ENCODE data around the gene IGFBP7.

- TF ChIP-seq, protein P1, sequence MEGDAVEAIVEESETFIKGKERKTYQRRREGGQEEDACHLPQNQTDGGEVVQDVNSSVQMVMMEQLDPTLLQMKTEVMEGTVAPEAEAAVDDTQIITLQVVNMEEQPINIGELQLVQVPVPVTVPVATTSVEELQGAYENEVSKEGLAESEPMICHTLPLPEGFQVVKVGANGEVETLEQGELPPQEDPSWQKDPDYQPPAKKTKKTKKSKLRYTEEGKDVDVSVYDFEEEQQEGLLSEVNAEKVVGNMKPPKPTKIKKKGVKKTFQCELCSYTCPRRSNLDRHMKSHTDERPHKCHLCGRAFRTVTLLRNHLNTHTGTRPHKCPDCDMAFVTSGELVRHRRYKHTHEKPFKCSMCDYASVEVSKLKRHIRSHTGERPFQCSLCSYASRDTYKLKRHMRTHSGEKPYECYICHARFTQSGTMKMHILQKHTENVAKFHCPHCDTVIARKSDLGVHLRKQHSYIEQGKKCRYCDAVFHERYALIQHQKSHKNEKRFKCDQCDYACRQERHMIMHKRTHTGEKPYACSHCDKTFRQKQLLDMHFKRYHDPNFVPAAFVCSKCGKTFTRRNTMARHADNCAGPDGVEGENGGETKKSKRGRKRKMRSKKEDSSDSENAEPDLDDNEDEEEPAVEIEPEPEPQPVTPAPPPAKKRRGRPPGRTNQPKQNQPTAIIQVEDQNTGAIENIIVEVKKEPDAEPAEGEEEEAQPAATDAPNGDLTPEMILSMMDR (IDR thresholded peaks at IDR 0.05; ENCODE audit: low read depth, low read length, poor library complexity, severe bottlenecking), result no peak
- TF ChIP-seq EZH2phosphoT487 (IDR thresholded peaks at IDR 0.05; ENCODE audit: borderline replicate concordance, low read length), result no peak
Measured at GRCh38 chr4:57151481-57151880, 41.3 kb upstream of the IGFBP7 start.

Measured in DOHH2 (cell line).